Epithelial cell of esophagus (primary cell): ENCODE data around the gene SRL.

Experiments
- DNase-seq: peaks from one replicate; pipeline ENCODE4 v3.0.0; 2010; ENCODE audit warnings: low read depth
- H3K4me3 ChIP-seq: 2 replicates; pipeline ENCODE4 v1.5.1; 2011; ENCODE audit warnings: mild to moderate bottlenecking, low read length, control low read depth
- TF ChIP-seq, protein P1 (sequence below): IDR thresholded peaks from 2 replicates; pipeline ENCODE4 v1.5.1; 2011; ENCODE audit warnings: low read depth, mild to moderate bottlenecking, low read length, control low read depth, inconsistent platforms; ENCODE audit not compliant: insufficient read depth; ENCODE audit errors: missing control alignments

Gene SRL

GRCh38 chr16:4147236-4147635, 94.6 kb downstream of the SRL start:
- no peak overlapping the region for H3K4me3 ChIP-seq
- TF ChIP-seq, protein P1, sequence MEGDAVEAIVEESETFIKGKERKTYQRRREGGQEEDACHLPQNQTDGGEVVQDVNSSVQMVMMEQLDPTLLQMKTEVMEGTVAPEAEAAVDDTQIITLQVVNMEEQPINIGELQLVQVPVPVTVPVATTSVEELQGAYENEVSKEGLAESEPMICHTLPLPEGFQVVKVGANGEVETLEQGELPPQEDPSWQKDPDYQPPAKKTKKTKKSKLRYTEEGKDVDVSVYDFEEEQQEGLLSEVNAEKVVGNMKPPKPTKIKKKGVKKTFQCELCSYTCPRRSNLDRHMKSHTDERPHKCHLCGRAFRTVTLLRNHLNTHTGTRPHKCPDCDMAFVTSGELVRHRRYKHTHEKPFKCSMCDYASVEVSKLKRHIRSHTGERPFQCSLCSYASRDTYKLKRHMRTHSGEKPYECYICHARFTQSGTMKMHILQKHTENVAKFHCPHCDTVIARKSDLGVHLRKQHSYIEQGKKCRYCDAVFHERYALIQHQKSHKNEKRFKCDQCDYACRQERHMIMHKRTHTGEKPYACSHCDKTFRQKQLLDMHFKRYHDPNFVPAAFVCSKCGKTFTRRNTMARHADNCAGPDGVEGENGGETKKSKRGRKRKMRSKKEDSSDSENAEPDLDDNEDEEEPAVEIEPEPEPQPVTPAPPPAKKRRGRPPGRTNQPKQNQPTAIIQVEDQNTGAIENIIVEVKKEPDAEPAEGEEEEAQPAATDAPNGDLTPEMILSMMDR, result no peak
- no peak for DNase-seq

- peak; percentile 11 for DNase-seq
- TF ChIP-seq, protein P1, result no peak
- no peak overlapping the region for H3K4me3 ChIP-seq
Observed at GRCh38 chr16:4142268-4142667, 99.6 kb downstream of the SRL start.

DNA sequence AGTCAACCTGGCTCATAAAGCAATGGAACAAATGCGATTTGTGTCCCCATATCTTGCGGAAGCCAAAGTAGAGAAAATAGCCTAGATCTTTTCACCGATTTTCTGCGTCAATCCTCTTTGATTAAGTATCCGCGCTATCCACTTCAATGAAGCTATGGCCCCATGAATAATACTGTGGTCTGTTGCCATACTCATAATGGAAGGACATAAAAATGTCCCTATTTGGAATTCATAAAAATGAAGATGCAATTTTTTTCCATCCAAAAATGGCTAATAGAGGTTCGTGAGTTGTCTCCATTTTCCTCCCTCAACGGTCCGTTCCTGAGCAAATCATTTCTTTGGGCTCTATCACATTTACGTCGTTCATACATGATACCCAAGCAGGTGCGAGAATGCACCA, 100.3 kb downstream of the SRL start:
- no peak for DNase-seq
- H3K4me3 ChIP-seq, result no peak overlapping the region
- TF ChIP-seq, protein P1, result no peak

GRCh38 chr16:4140652-4141051, 101.2 kb downstream of the SRL start:
- no peak overlapping the region for H3K4me3 ChIP-seq
- DNase-seq, result peak; percentile 90
- TF ChIP-seq, protein P1, result no peak

- DNase-seq, result no peak
Observed at GRCh38 chr16:4139968-4140367, 101.9 kb downstream of the SRL start.

More at GRCh38 chr16:4139968-4140367, 101.9 kb downstream of the SRL start:
- TF ChIP-seq, protein P1, result no peak
- H3K4me3 ChIP-seq, result no peak overlapping the region
